A549 (cell line): ENCODE data around the gene ATXN7L1. TPM values are rescaled to one million over a fixed set of nuclear protein-coding genes. Genes with fewer than 3 reads are reported as not detected.
"Not testable (repeated sequence)": the region's sequence is repeated elsewhere in the genome, so short reads cannot be mapped to it uniquely, and the experiment has no call there.

Experiments
- ATAC-seq, 2 experiments: fragments of 200-7000 bp in 1 of 2; fragments of >200 bp in 1 of 2; cut with Nextera tagmentation in 1 of 2; cut with Tn5 transposase in 1 of 2; 3 replicates each; pipeline versions ENCODE4 v1.8.0 to v1.9.1; 2018 to 2020; ENCODE audit warnings: mild to moderate bottlenecking in 1 of 2, moderate library complexity in 1 of 2
- CTCF ChIA-PET: fragments of 300-600 bp; sonication (Branson Sonifier 250); formaldehyde crosslinking; extraction: SDS; loops from one replicate; lab custom pipeline; 2021; ENCODE audit warnings: antibody characterized with exemption, inconsistent platforms; lab: Yijun Ruan, JAX
- POLR2A ChIA-PET: fragments of 350-600 bp; formaldehyde crosslinking; extraction: SDS; loops from one replicate; lab custom pipeline; 2021; ENCODE audit warnings: antibody characterized with exemption, inconsistent platforms; lab: Yijun Ruan, JAX
- DNase-seq, 2 experiments: peaks; one replicate each; pipeline versions ENCODE4 v3.0.0 to v3.0.0-alpha.2; 2011 to 2016; ENCODE audit warnings: low read depth in 1 of 2, low spot score in 1 of 2
- FAIRE-seq: peaks from 2 replicates; lab custom pipeline; 2011; peaks lifted over from hg19 to GRCh38; lab: Jason Lieb, UNC
- H3K27ac ChIP-seq, 2 experiments: fragments of >200 bp; sonication (Bioruptor Twin); formaldehyde crosslinking; 3 replicates each; pipeline ENCODE4 v1.5.1; 2016 to 2017
- H3K4me1 ChIP-seq: fragments of >200 bp; sonication (Bioruptor Twin); formaldehyde crosslinking; 3 replicates; pipeline ENCODE4 v1.6.1; 2016
- H3K4me2 ChIP-seq: fragments of >200 bp; sonication (Bioruptor Twin); formaldehyde crosslinking; 3 replicates; pipeline ENCODE4 v1.6.1; 2016
- H3K4me3 ChIP-seq: fragments of >200 bp; sonication (Bioruptor Twin); formaldehyde crosslinking; 3 replicates; pipeline ENCODE4 v1.5.1; 2016
- H3K9me3 ChIP-seq: fragments of >200 bp; sonication (Bioruptor Twin); formaldehyde crosslinking; 3 replicates; pipeline ENCODE4 v1.6.1; 2016
- EHMT2 ChIP-seq: fragments of 200-600 bp; sonication (generic); IDR thresholded peaks from 2 replicates; pipeline ENCODE4 v1.6.1; 2016; ENCODE audit warnings: antibody characterized with exemption, low read depth, mild to moderate bottlenecking, moderate library complexity
- HEYL ChIP-seq: fragments of 250-450 bp; sonication (Bioruptor Pico); IDR thresholded peaks from 2 replicates; pipeline ENCODE4 v1.8.0; 2021; ENCODE audit warnings: mild to moderate bottlenecking, moderate library complexity
- JUN ChIP-seq, 2 experiments: fragments of >200 bp; sonication (Bioruptor Twin); formaldehyde crosslinking; IDR thresholded peaks; 2 replicates in 1 of 2; 3 replicates in 1 of 2; pipeline ENCODE4 v1.6.1; 2016 to 2017
- JUNB ChIP-seq: fragments of >200 bp; sonication (Bioruptor Twin); formaldehyde crosslinking; IDR thresholded peaks from 2 replicates; pipeline ENCODE4 v1.6.1; 2016
- KDM1A ChIP-seq: fragments of 200-600 bp; sonication (generic); IDR thresholded peaks from 2 replicates; pipeline ENCODE4 v1.6.1; 2016; ENCODE audit warnings: low read depth, mild to moderate bottlenecking
- KDM5A ChIP-seq: fragments of 200-600 bp; sonication (generic); IDR thresholded peaks from 2 replicates; pipeline ENCODE4 v1.6.1; 2016; ENCODE audit warnings: antibody characterized with exemption, mild to moderate bottlenecking
- MAZ ChIP-seq: fragments of 150-350 bp; IDR thresholded peaks from 2 replicates; pipeline ENCODE4 v1.6.1; 2014; ENCODE audit warnings: antibody characterized with exemption, low read depth, low read length, borderline replicate concordance
- RAD21 ChIP-seq, 2 experiments: fragments of >200 bp in 1 of 2; sonication (Bioruptor Twin) in 1 of 2; formaldehyde crosslinking in 1 of 2; IDR thresholded peaks in 1 of 2; conservative IDR thresholded peaks in 1 of 2; 2 replicates in 1 of 2; 3 replicates in 1 of 2; pipeline ENCODE4 v1.6.1; 2012 to 2018; ENCODE audit warnings: inconsistent platforms in 1 of 2
- RCOR1 ChIP-seq: fragments of 150-350 bp; IDR thresholded peaks from 2 replicates; pipeline ENCODE4 v1.6.1; 2014; ENCODE audit warnings: antibody characterized with exemption, low read length, low read depth
- TP53 ChIP-seq: fragments of 250-450 bp; sonication (Bioruptor Pico); IDR thresholded peaks from 2 replicates; pipeline ENCODE4 v1.5.0; 2021; ENCODE audit warnings: mild to moderate bottlenecking, moderate library complexity
- ZC3H11A ChIP-seq: fragments of 450-650 bp; IDR thresholded peaks from 2 replicates; pipeline ENCODE4 v1.6.1; 2014; ENCODE audit warnings: antibody characterized with exemption, mild to moderate bottlenecking
- ZFP36 ChIP-seq: fragments of 450-650 bp; IDR thresholded peaks from 2 replicates; pipeline ENCODE4 v1.6.1; 2014; ENCODE audit warnings: borderline replicate concordance; ENCODE audit not compliant: partially characterized antibody
- ZSCAN20 ChIP-seq: fragments of 250-450 bp; sonication (Bioruptor Pico); IDR thresholded peaks from 2 replicates; pipeline ENCODE4 v1.8.0; 2022; ENCODE audit warnings: mild to moderate bottlenecking, moderate library complexity
- WGBS: methylation state at CpG from one replicate; pipeline ENCODE4 v1.1.6; 2017; ENCODE audit errors: missing lambda C conversion rate; 5-methylcytosine and 5-hydroxymethylcytosine counted together
- polyA plus RNA-seq, 4 experiments: library from polyadenylated mRNA; depleted of rRNA in 3 of 4; stranded (reverse); fragments of >200 nt; fragmentation: RNase III in 1 of 4; extraction: RNeasy Plus Mini Kit Qiagen cat#74134 plus additional on column Dnase treatment in 1 of 4; gene quantifications; 2 replicates in 3 of 4; 3 replicates in 1 of 4; pipeline ENCODE4 v1.2.3, GENCODE V29; 2011 to 2017
- TF ChIP-seq, protein P1 (sequence below): IDR thresholded peaks from 2 replicates; pipeline ENCODE4 v1.6.1; 2012
- TF ChIP-seq, protein P2 (sequence below): fragments of >200 bp; sonication (Bioruptor Twin); formaldehyde crosslinking; IDR thresholded peaks from 3 replicates; pipeline ENCODE4 v1.5.1; 2016
- TF ChIP-seq, protein P3 (sequence below): fragments of >200 bp; sonication (Bioruptor Twin); formaldehyde crosslinking; IDR thresholded peaks from 2 replicates; pipeline ENCODE4 v1.6.1; 2016

Gene ATXN7L1
- polyA plus RNA-seq, 2 of the 4 experiments (the other 2 are of a cell fraction): 4.5 to 5.7 TPM

DNA sequence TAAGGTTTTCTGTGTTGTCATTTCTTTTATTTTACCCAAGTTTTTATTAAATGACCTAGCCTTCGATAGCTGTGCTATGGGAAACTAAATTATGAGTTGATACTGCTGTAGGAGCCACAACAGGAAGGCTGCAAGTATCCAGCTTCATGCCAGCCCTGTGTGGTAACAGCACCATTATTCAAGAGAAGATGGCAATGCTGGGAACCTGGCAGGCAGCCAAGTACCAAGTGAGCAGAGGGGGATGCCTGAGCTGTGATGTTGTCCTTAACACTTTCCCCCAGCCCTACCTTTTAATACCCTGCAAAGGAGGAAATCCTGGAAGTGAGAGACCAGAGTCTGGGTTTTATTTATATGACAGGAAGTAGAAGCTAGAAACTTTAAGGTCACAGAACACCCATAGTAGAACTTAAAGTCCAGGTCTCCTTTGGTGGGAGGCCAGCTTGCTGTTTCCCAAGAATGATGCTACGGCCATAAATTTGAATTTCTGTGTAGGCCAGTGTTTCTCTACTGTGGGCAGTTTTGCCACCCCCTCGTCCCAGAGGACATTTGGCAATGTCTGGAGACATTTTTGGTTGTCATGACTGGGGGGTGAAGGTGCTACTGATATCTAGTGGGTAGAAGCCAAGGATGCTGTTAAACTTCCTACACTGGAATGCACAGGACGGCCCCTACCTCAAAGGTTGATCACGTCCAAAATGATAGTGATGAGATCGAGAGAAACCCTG is 9.2 kb upstream of the ATXN7L1 start:
- Histone ChIP-seq H3K4me3 (no peak overlapping the region), H3K9me3 (peaks cover 11% of the 10 kb centered on the region; the same call in 2 of the 3 replicates), H3K4me1 (0 out of 3 replicates have a peak, but pooled peaks cover 4% of the 10 kb centered on the region), H3K4me2 (no peak overlapping the region), H3K27ac (no peak overlapping the region)
- WGBS: 90% methylated on average over 6 of the region's 6 CpGs
- ATAC-seq: no peak
- DNase-seq: no peak
- FAIRE-seq: no peak
- TF ChIP-seq ZSCAN20 (CRISPR knock-in tag) (no peak), ZFP36 (no peak), JUNB (no peak), RAD21 (conservative IDR thresholded peaks at IDR 0.05 in 1 of 2, IDR thresholded peaks at IDR 0.05 in 1 of 2) (no peak), ZC3H11A (no peak), MAZ (no peak), RCOR1 (no peak), KDM5A (no peak), HEYL (CRISPR knock-in tag) (no peak), EHMT2 (no peak), TP53 (no peak)
- TF ChIP-seq, protein P1, sequence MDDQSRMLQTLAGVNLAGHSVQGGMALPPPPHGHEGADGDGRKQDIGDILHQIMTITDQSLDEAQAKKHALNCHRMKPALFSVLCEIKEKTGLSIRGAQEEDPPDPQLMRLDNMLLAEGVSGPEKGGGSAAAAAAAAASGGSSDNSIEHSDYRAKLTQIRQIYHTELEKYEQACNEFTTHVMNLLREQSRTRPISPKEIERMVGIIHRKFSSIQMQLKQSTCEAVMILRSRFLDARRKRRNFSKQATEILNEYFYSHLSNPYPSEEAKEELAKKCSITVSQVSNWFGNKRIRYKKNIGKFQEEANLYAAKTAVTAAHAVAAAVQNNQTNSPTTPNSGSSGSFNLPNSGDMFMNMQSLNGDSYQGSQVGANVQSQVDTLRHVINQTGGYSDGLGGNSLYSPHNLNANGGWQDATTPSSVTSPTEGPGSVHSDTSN: no peak
- TF ChIP-seq, protein P2, sequence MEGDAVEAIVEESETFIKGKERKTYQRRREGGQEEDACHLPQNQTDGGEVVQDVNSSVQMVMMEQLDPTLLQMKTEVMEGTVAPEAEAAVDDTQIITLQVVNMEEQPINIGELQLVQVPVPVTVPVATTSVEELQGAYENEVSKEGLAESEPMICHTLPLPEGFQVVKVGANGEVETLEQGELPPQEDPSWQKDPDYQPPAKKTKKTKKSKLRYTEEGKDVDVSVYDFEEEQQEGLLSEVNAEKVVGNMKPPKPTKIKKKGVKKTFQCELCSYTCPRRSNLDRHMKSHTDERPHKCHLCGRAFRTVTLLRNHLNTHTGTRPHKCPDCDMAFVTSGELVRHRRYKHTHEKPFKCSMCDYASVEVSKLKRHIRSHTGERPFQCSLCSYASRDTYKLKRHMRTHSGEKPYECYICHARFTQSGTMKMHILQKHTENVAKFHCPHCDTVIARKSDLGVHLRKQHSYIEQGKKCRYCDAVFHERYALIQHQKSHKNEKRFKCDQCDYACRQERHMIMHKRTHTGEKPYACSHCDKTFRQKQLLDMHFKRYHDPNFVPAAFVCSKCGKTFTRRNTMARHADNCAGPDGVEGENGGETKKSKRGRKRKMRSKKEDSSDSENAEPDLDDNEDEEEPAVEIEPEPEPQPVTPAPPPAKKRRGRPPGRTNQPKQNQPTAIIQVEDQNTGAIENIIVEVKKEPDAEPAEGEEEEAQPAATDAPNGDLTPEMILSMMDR: no peak
- TF ChIP-seq, protein P3, sequence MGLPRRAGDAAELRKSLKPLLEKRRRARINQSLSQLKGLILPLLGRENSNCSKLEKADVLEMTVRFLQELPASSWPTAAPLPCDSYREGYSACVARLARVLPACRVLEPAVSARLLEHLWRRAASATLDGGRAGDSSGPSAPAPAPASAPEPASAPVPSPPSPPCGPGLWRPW: no peak
- POLR2A ChIA-PET: no interaction called here
- CTCF ChIA-PET: interaction anchor here (0.6 kb wide), 1 partner anchor 142 kb away, joined by 3 read pairs; no protein-coding TSS in a partner anchor

DNA sequence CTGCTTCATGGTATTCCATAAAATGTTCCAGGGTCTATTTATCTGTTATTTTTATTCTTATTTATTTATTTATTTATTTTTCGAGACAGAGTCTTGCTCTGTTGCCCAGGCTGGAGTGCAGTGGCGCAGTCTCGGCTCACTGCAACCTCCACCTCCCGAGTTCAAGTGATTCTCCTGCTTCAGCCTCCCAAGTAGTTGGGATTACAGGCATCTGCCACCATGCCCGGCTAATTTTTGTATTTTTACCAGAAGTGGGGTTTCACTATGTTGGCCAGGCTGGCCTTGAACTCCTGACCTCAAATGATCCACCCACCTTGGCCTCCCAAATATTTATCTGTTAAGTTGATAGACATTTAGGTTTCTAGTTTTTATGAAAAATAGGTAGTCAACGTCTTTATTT is 6.8 kb upstream of the ATXN7L1 start:
- H3K4me2 ChIP-seq, POLR2A ChIA-PET, FAIRE-seq, ATAC-seq, DNase-seq, H3K27ac ChIP-seq, H3K4me3 ChIP-seq: not testable (repeated sequence)
- Histone ChIP-seq H3K4me1 (peaks cover 14% of the 10 kb centered on the region), H3K9me3 (peaks cover 11% of the 10 kb centered on the region; the same call in 2 of the 3 replicates)
- 89% methylated on average over 6 of the region's 6 CpGs for WGBS
- CTCF ChIA-PET: interaction anchor here (1.2 kb wide), 1 partner anchor 123 kb away, joined by 4 read pairs; no protein-coding TSS in a partner anchor

DNA sequence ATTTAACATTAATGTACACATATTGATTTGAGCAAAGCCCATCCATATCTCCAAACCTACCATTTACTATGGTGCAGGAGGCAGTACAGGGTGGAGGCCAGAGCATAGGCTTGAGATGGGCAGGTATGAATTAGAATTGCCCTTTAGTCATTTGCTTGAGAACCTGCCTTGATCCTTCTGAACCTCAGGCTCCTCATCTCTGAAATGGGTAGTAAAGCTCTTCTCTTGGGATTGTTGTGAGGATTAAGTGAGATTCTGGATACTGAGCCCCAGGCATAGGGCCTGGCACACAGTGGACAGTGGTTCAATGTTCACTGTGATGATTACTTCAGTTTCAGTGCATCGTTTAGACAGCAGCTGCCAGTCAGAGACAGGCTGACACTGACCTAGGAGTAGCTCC is 5.0 kb upstream of the ATXN7L1 start:
- Histone ChIP-seq H3K4me2 (no peak overlapping the region), H3K4me1 (peaks cover 21% of the 10 kb centered on the region), H3K4me3 (no peak overlapping the region), H3K27ac (no peak overlapping the region), H3K9me3 (peaks cover 11% of the 10 kb centered on the region; the same call in 2 of the 3 replicates)
- DNase-seq: no peak
- no peak for ATAC-seq
- no peak for TF ChIP-seq JUN (IDR thresholded peaks at IDR 0.05)
- 0 out of 2 replicates have a peak, but pooled peaks have one; percentile 33 for TF ChIP-seq KDM1A
- WGBS: 82% methylated on average over 1 of the region's 1 CpG
- CTCF ChIA-PET: interaction anchor here (0.5 to 2.2 kb wide), 4 partner anchors 24 to 181 kb away, joined by 3 to 7 read pairs (median 4); no protein-coding TSS in a partner anchor
- no peak for FAIRE-seq
- POLR2A ChIA-PET: no interaction called here
